ENCODE data around the gene SGTB. TPM values are rescaled to one million over a fixed set of nuclear protein-coding genes. Genes with fewer than 3 reads are reported as not detected.

The SGTB gene
- total and polyA plus RNA-seq, 2 of the 8 experiments (the other 6 are each of a cell fraction or from before 2014, with no cell fraction given), result 2.2 to 18.7 TPM

DNA sequence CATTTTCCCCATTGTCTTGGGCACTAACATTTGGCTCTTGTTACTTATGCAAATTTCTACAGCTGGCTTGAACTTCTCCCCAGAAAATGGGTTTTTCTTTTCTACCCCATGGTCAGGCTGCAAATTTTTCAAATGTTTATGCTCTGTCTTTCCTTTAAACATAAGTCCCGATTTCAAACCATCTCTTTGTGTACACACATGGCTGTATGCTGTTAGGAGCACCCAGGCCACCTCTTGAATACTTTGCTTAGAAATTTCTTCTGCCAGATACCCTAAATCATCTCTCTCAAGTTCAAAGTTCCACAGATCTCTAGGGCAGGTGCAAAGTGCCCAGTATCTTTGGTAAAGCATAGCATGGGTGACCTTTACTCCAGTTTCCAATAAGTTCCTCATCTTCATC is 45.7 kb upstream of the SGTB start (continued):
- no peak for TF ChIP-seq ATF2 (IDR thresholded peaks at IDR 0.05; ENCODE audit: low read length)
